GM12891 (cell line): ENCODE results near the gene ZNF672.

Experiments
- POLR2A ChIP-seq: IDR thresholded peaks from 2 replicates; pipeline ENCODE4 v1.6.1; 2011; ENCODE audit warnings: low read depth, low read length, control low read depth
- POLR2AphosphoS5 ChIP-seq: IDR thresholded peaks from 2 replicates; pipeline ENCODE4 v1.6.1; 2011; ENCODE audit warnings: low read depth, low read length, control low read depth
- TAF1 ChIP-seq: IDR thresholded peaks from 2 replicates; pipeline ENCODE4 v1.6.1; 2011; ENCODE audit warnings: low read depth, low read length, control low read depth

GRCh38 chr1:248842781-248843331, 4.8 kb downstream of the ZNF672 start:
- TF ChIP-seq TAF1 (no peak), POLR2A (no peak), POLR2AphosphoS5 (peak; percentile 29; the same call in 1 of the 2 replicates)
